Activated CD4-positive, alpha-beta T cell treated with anti-CD3 and anti-CD28 coated beads, Interleukin-2, amount 50 U/mL, for 16 hours (primary cell): Measurements from ENCODE around the gene ZDHHC14.
A peak's percentile ranks its signal among the peaks of the same experiment; 100 is the strongest.
"Not testable (repeated sequence)": the region's sequence is repeated elsewhere in the genome, so short reads cannot be mapped to it uniquely, and the experiment has no call there.

Experiments
- DNase-seq: peaks from one replicate; pipeline ENCODE4 v3.0.0-alpha.2; 2020

ZDHHC14 gene

GRCh38 chr6:157584036-157584435 is 203.0 kb downstream of the ZDHHC14 start:
- DNase-seq, result no peak

- DNase-seq, result no peak
These were observed 204.5 kb downstream of the ZDHHC14 start for GRCh38 chr6:157585274-157586087.

GRCh38 chr6:157586088-157586414 is 205.1 kb downstream of the ZDHHC14 start:
- DNase-seq, result no peak

- DNase-seq, result no peak
These were observed 205.6 kb downstream of the ZDHHC14 start for GRCh38 chr6:157586476-157587126.

- DNase-seq, result no peak
These were observed 206.3 kb downstream of the ZDHHC14 start for GRCh38 chr6:157587127-157587926.

GRCh38 chr6:157590654-157591053 is 209.7 kb downstream of the ZDHHC14 start:
- DNase-seq, result not testable (repeated sequence)

GRCh38 chr6:157592541-157592940 is 211.6 kb downstream of the ZDHHC14 start:
- DNase-seq, result no peak

GRCh38 chr6:157592980-157593379 is 212.0 kb downstream of the ZDHHC14 start:
- DNase-seq, result no peak

GRCh38 chr6:157593596-157593995 is 212.6 kb downstream of the ZDHHC14 start:
- DNase-seq, result no peak

- no peak for DNase-seq
These were observed 213.3 kb downstream of the ZDHHC14 start for GRCh38 chr6:157594292-157594691.

GRCh38 chr6:157595768-157596167 is 214.8 kb downstream of the ZDHHC14 start:
- no peak for DNase-seq

- DNase-seq, result no peak
These were observed 215.5 kb downstream of the ZDHHC14 start for GRCh38 chr6:157596461-157596860.

GRCh38 chr6:157596886-157597285 is 215.9 kb downstream of the ZDHHC14 start:
- no peak for DNase-seq

- DNase-seq, result peak; percentile 50
These were observed 216.7 kb downstream of the ZDHHC14 start for GRCh38 chr6:157597461-157598312.

GRCh38 chr6:157599191-157599590 is 218.2 kb downstream of the ZDHHC14 start:
- no peak for DNase-seq

GRCh38 chr6:157600807-157601206 is 219.8 kb downstream of the ZDHHC14 start:
- DNase-seq, result no peak

- no peak for DNase-seq
These were observed 221.7 kb downstream of the ZDHHC14 start for GRCh38 chr6:157602521-157603295.

GRCh38 chr6:157603314-157603940 is 222.4 kb downstream of the ZDHHC14 start:
- DNase-seq, result no peak

GRCh38 chr6:157603971-157604370 is 223.0 kb downstream of the ZDHHC14 start:
- DNase-seq, result no peak

GRCh38 chr6:157604816-157605215 is 223.8 kb downstream of the ZDHHC14 start:
- no peak for DNase-seq

- no peak for DNase-seq
These were observed 224.5 kb downstream of the ZDHHC14 start for GRCh38 chr6:157605484-157605883.
